ENCODE measurements around the gene MTHFD2L. TPM values are rescaled to one million over a fixed set of nuclear protein-coding genes. Genes with fewer than 3 reads are reported as not detected.

MTHFD2L gene
- total and polyA plus RNA-seq, 2 experiments from 2014 or later = 10.8 to 12.3 TPM

GRCh38 chr4:74118600-74119338, 39.1 kb upstream of the MTHFD2L start:
- no peaks in the 10 kb centered on the region for H3K4me1 ChIP-seq (ENCODE audit: low read depth)
- H3K4me3 ChIP-seq = no peak overlapping the region
- H3K36me3 ChIP-seq = no peaks in the 10 kb centered on the region
- TF ChIP-seq CTCF (IDR thresholded peaks at IDR 0.05; ENCODE audit: low read depth, low read length) = no peak
- H3K27ac ChIP-seq = no peak overlapping the region
- DNase-seq (ENCODE audit: low read depth in 1 of 2, low spot score in 1 of 2) = no peak
- H3K9me3 ChIP-seq (ENCODE audit: low read depth) = no peaks in the 10 kb centered on the region
- H3K27me3 ChIP-seq = no peaks in the 10 kb centered on the region

- no peaks in the 10 kb centered on the region for H3K27me3 ChIP-seq
- no peak for TF ChIP-seq CTCF (IDR thresholded peaks at IDR 0.05; ENCODE audit: low read depth, low read length)
- no peak overlapping the region for H3K4me3 ChIP-seq
- no peak for DNase-seq (ENCODE audit: low read depth in 1 of 2, low spot score in 1 of 2)
- no peaks in the 10 kb centered on the region for H3K36me3 ChIP-seq
- H3K9me3 ChIP-seq (ENCODE audit: low read depth) = no peaks in the 10 kb centered on the region
- H3K4me1 ChIP-seq (ENCODE audit: low read depth) = no peaks in the 10 kb centered on the region
- no peak overlapping the region for H3K27ac ChIP-seq
Observed at GRCh38 chr4:74120086-74120485, 37.8 kb upstream of the MTHFD2L start.

GRCh38 chr4:74121643-74122579, 36.0 kb upstream of the MTHFD2L start:
- Histone ChIP-seq H3K9me3 (ENCODE audit: low read depth) (no peaks in the 10 kb centered on the region), H3K4me3 (no peak overlapping the region), H3K27ac (no peak overlapping the region), H3K27me3 (no peaks in the 10 kb centered on the region), H3K36me3 (no peaks in the 10 kb centered on the region), H3K4me1 (ENCODE audit: low read depth) (no peaks in the 10 kb centered on the region)
- TF ChIP-seq CTCF (IDR thresholded peaks at IDR 0.05; ENCODE audit: low read depth, low read length) = no peak
- DNase-seq (ENCODE audit: low read depth in 1 of 2, low spot score in 1 of 2) = no peak

- no peak overlapping the region for H3K4me3 ChIP-seq
- no peaks in the 10 kb centered on the region for H3K4me1 ChIP-seq (ENCODE audit: low read depth)
- H3K27me3 ChIP-seq = no peaks in the 10 kb centered on the region
- H3K9me3 ChIP-seq (ENCODE audit: low read depth) = no peaks in the 10 kb centered on the region
- H3K36me3 ChIP-seq = no peaks in the 10 kb centered on the region
- DNase-seq (ENCODE audit: low read depth in 1 of 2, low spot score in 1 of 2) = peak in 1 of 2 donors; percentile 90
- no peak overlapping the region for H3K27ac ChIP-seq
- TF ChIP-seq CTCF (IDR thresholded peaks at IDR 0.05; ENCODE audit: low read depth, low read length) = no peak
Observed at GRCh38 chr4:74123065-74123728, 34.7 kb upstream of the MTHFD2L start.

- TF ChIP-seq CTCF (IDR thresholded peaks at IDR 0.05; ENCODE audit: low read depth, low read length) = no peak
- Histone ChIP-seq H3K36me3 (no peaks in the 10 kb centered on the region), H3K27ac (no peak overlapping the region), H3K4me3 (no peak overlapping the region), H3K9me3 (ENCODE audit: low read depth) (no peaks in the 10 kb centered on the region), H3K4me1 (ENCODE audit: low read depth) (no peaks in the 10 kb centered on the region), H3K27me3 (no peaks in the 10 kb centered on the region)
- DNase-seq (ENCODE audit: low read depth in 1 of 2, low spot score in 1 of 2) = no peak
Observed at GRCh38 chr4:74125029-74125428, 32.9 kb upstream of the MTHFD2L start.

Data from cardiac muscle cell (in vitro differentiated cells and primary cell).